SU-DHL-6 (cell line): ENCODE data around the gene NR1H4.

Experiments used
- H2AFZ ChIP-seq: fragments of 200-600 bp; sonication (generic); 2 replicates; pipeline ENCODE4 v1.6.1; 2014; ENCODE audit warnings: low read depth, mild to moderate bottlenecking, moderate library complexity, mixed read lengths, antibody characterized with exemption, low read length; ENCODE audit not compliant: severe bottlenecking
- H3F3A ChIP-seq: fragments of 200-600 bp; shearing (Covaris generic); 2 replicates; pipeline ENCODE4 v1.6.0; 2016; ENCODE audit warnings: antibody characterized with exemption, mild to moderate bottlenecking; ENCODE audit not compliant: insufficient read depth
- H3K27ac ChIP-seq: fragments of 200-600 bp; sonication (generic); 2 replicates; pipeline ENCODE4 v1.5.1; 2016; ENCODE audit warnings: low read depth, mild to moderate bottlenecking, low read length, moderate library complexity, mixed read lengths
- H3K27me3 ChIP-seq: fragments of 200-600 bp; sonication (generic), shearing (Covaris generic); 2 replicates; pipeline ENCODE4 v1.6.0; 2014; ENCODE audit warnings: mild to moderate bottlenecking, low read length
- H3K36me3 ChIP-seq: fragments of 200-600 bp; sonication (generic); 2 replicates; pipeline ENCODE4 v1.6.1; 2014; ENCODE audit warnings: mild to moderate bottlenecking, low read length, mixed read lengths
- H3K4me2 ChIP-seq: fragments of 300-600, 200-600 bp; shearing (Covaris generic), sonication (generic); 2 replicates; pipeline ENCODE4 v1.6.0; 2014; ENCODE audit warnings: low read length, low read depth, mild to moderate bottlenecking; ENCODE audit not compliant: poor library complexity, severe bottlenecking
- H3K4me3 ChIP-seq: fragments of 200-600 bp; sonication (generic); 2 replicates; pipeline ENCODE4 v1.5.1; 2014; ENCODE audit warnings: antibody characterized with exemption, low read length, mild to moderate bottlenecking, mixed read lengths; ENCODE audit not compliant: insufficient read depth, poor library complexity, severe bottlenecking
- H3K79me2 ChIP-seq: fragments of 200-600 bp; sonication (generic); 2 replicates; pipeline ENCODE4 v1.6.1; 2014; ENCODE audit warnings: mild to moderate bottlenecking, low read length, moderate library complexity; ENCODE audit not compliant: insufficient read depth
- H3K9ac ChIP-seq: fragments of 200-600 bp; sonication (generic); 2 replicates; pipeline ENCODE4 v1.7.0; 2014; ENCODE audit warnings: mild to moderate bottlenecking, low read length
- H3K9me2 ChIP-seq: fragments of 200-600 bp; sonication (generic); replicated peaks from 2 replicates; pipeline ENCODE4 v1.6.1; 2014; ENCODE audit warnings: low read length; ENCODE audit not compliant: insufficient read depth
- H3K9me3 ChIP-seq: fragments of 200-600 bp; sonication (generic); 2 replicates; pipeline ENCODE4 v1.6.1; 2014; ENCODE audit warnings: low read length, mixed read lengths; ENCODE audit not compliant: insufficient read depth
- H4K20me1 ChIP-seq: fragments of 200-600 bp; sonication (generic); 2 replicates; pipeline ENCODE4 v1.6.1; 2014; ENCODE audit warnings: low read depth, mild to moderate bottlenecking, antibody characterized with exemption, low read length, moderate library complexity, mixed read lengths
- CTCF ChIP-seq: fragments of 200-600 bp; sonication (generic); IDR thresholded peaks from one replicate; pipeline ENCODE4 v1.5.1; 2017; ENCODE audit warnings: antibody characterized with exemption, mild to moderate bottlenecking, low read length, moderate library complexity; ENCODE audit not compliant: insufficient read depth, poor library complexity, severe bottlenecking
- EZH2phosphoT487 ChIP-seq: fragments of 200-600 bp; sonication (generic), shearing (Covaris generic); conservative IDR thresholded peaks from 2 replicates; pipeline ENCODE4 v1.6.1; 2018; ENCODE audit warnings: mild to moderate bottlenecking, antibody characterized with exemption, low read length, moderate library complexity, mixed read lengths

Gene NR1H4

GRCh38 chr12:100484891-100485471, 11.3 kb downstream of the NR1H4 start:
- no peak overlapping the region for H3K4me3 ChIP-seq
- H3K9me2 ChIP-seq = no peaks in the 10 kb centered on the region
- no peak overlapping the region for H3K9ac ChIP-seq
- no peaks in the 10 kb centered on the region for H3K27me3 ChIP-seq
- TF ChIP-seq EZH2phosphoT487 (no peak), CTCF (no peak)
- no peaks in the 10 kb centered on the region for H3K36me3 ChIP-seq
- H4K20me1 ChIP-seq = no peaks in the 10 kb centered on the region
- no peaks in the 10 kb centered on the region for H3K9me3 ChIP-seq
- no peak overlapping the region for H3K4me2 ChIP-seq
- no peak overlapping the region for H2AFZ ChIP-seq
- no peak overlapping the region for H3K27ac ChIP-seq
- H3F3A ChIP-seq = no peaks in the 10 kb centered on the region
- H3K79me2 ChIP-seq = no peaks in the 10 kb centered on the region

- H3K79me2 ChIP-seq = no peaks in the 10 kb centered on the region
- H3K27ac ChIP-seq = no peak overlapping the region
- no peak overlapping the region for H3K9ac ChIP-seq
- no peaks in the 10 kb centered on the region for H3K9me3 ChIP-seq
- H2AFZ ChIP-seq = no peak overlapping the region
- H4K20me1 ChIP-seq = no peaks in the 10 kb centered on the region
- H3K27me3 ChIP-seq = no peaks in the 10 kb centered on the region
- no peaks in the 10 kb centered on the region for H3K9me2 ChIP-seq
- H3K4me2 ChIP-seq = no peak overlapping the region
- no peaks in the 10 kb centered on the region for H3K36me3 ChIP-seq
- TF ChIP-seq EZH2phosphoT487 = no peak
- no peak for TF ChIP-seq CTCF
- H3K4me3 ChIP-seq = no peak overlapping the region
- H3F3A ChIP-seq = no peaks in the 10 kb centered on the region
Observed at GRCh38 chr12:100485983-100486382, 12.3 kb downstream of the NR1H4 start.

DNA sequence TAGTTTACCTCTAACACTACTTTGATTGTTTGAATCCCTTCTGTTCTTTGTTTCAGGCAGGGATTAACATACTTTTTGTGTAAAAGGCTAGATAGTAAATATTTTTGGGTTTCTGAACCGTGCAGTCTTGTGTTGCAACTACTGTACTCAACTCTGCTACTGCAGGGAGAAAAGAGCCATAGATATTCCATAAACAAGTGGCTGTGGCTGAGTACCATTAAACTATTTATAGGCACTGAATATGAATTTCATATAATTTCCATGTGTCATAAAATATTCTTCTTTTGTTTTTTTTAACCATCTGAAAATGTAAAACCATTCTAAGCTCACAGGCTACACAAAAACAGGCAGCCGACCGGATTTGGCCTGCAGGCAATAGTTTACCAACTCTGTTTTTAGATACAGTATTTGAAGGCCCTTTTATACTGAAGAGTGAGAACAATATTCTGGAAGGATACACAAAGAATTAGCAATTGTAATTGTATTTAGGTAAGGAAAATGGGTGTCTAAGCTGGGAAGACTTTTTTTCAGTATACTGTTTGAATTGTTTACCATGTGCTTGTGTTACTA, 15.7 kb downstream of the NR1H4 start:
- no peaks in the 10 kb centered on the region for H3K9me3 ChIP-seq
- no peaks in the 10 kb centered on the region for H3F3A ChIP-seq
- H3K9me2 ChIP-seq = no peaks in the 10 kb centered on the region
- H3K79me2 ChIP-seq = no peaks in the 10 kb centered on the region
- no peaks in the 10 kb centered on the region for H4K20me1 ChIP-seq
- H2AFZ ChIP-seq = no peak overlapping the region
- H3K4me2 ChIP-seq = no peak overlapping the region
- no peaks in the 10 kb centered on the region for H3K36me3 ChIP-seq
- H3K9ac ChIP-seq = no peak overlapping the region
- H3K27ac ChIP-seq = no peak overlapping the region
- H3K27me3 ChIP-seq = no peaks in the 10 kb centered on the region
- TF ChIP-seq CTCF (no peak), EZH2phosphoT487 (no peak)
- H3K4me3 ChIP-seq = no peak overlapping the region
